Measurements from ENCODE around the gene PARD3. TPM values are rescaled to one million over a fixed set of nuclear protein-coding genes. Genes with fewer than 3 reads are reported as not detected.
"Not testable (repeated sequence)": the region's sequence is repeated elsewhere in the genome, so short reads cannot be mapped to it uniquely, and the experiment has no call there.

Gene PARD3
- total RNA-seq, 1 donor from 2014 or later = 68.5 TPM

- peak; percentile 84 for DNase-seq (ENCODE audit: low read depth)
Measured at GRCh38 chr10:34768261-34768971, 46.7 kb downstream of the PARD3 start.

- DNase-seq (ENCODE audit: low read depth) = no peak
Measured at GRCh38 chr10:34766811-34767494, 48.1 kb downstream of the PARD3 start.

- no peak for DNase-seq (ENCODE audit: low read depth)
Measured at GRCh38 chr10:34766266-34766600, 48.9 kb downstream of the PARD3 start.

- no peak for DNase-seq (ENCODE audit: low read depth)
Measured at GRCh38 chr10:34764472-34764946, 50.6 kb downstream of the PARD3 start.

GRCh38 chr10:34762603-34763299 lies 52.3 kb downstream of the PARD3 start:
- DNase-seq (ENCODE audit: low read depth) = no peak

GRCh38 chr10:34762156-34762555 lies 52.9 kb downstream of the PARD3 start:
- no peak for DNase-seq (ENCODE audit: low read depth)

GRCh38 chr10:34761453-34761852 lies 53.6 kb downstream of the PARD3 start:
- no peak for DNase-seq (ENCODE audit: low read depth)

- DNase-seq (ENCODE audit: low read depth) = no peak
Measured at GRCh38 chr10:34760606-34761005, 54.5 kb downstream of the PARD3 start.

- DNase-seq (ENCODE audit: low read depth) = no peak
Measured at GRCh38 chr10:34759837-34760215, 55.3 kb downstream of the PARD3 start.

- no peak for DNase-seq (ENCODE audit: low read depth)
Measured at GRCh38 chr10:34759161-34759836, 55.8 kb downstream of the PARD3 start.

- DNase-seq (ENCODE audit: low read depth) = peak; percentile 51
Measured at GRCh38 chr10:34758447-34758996, 56.6 kb downstream of the PARD3 start.

- no peak for DNase-seq (ENCODE audit: low read depth)
Measured at GRCh38 chr10:34757933-34758332, 57.2 kb downstream of the PARD3 start.

GRCh38 chr10:34757181-34757580 lies 57.9 kb downstream of the PARD3 start:
- DNase-seq (ENCODE audit: low read depth) = not testable (repeated sequence)

- DNase-seq (ENCODE audit: low read depth) = no peak
Measured at GRCh38 chr10:34756584-34756983, 58.5 kb downstream of the PARD3 start.

- no peak for DNase-seq (ENCODE audit: low read depth)
Measured at GRCh38 chr10:34753014-34753757, 61.9 kb downstream of the PARD3 start.

- no peak for DNase-seq (ENCODE audit: low read depth)
Measured at GRCh38 chr10:34751272-34751671, 63.8 kb downstream of the PARD3 start.

- not testable (repeated sequence) for DNase-seq (ENCODE audit: low read depth)
Measured at GRCh38 chr10:34750795-34751194, 64.3 kb downstream of the PARD3 start.

GRCh38 chr10:34748767-34749166 lies 66.3 kb downstream of the PARD3 start:
- no peak for DNase-seq (ENCODE audit: low read depth)

- no peak for DNase-seq (ENCODE audit: low read depth)
Measured at GRCh38 chr10:34748357-34748756, 66.7 kb downstream of the PARD3 start.

GRCh38 chr10:34746094-34746493 lies 69.0 kb downstream of the PARD3 start:
- no peak for DNase-seq (ENCODE audit: low read depth)

GRCh38 chr10:34745244-34745643 lies 69.9 kb downstream of the PARD3 start:
- no peak for DNase-seq (ENCODE audit: low read depth)
